Keratinocyte (primary cell): ENCODE measurements around the gene ERBB2. TPM values are rescaled to one million over a fixed set of nuclear protein-coding genes. Genes with fewer than 3 reads are reported as not detected.

ENCODE experiments used
- DNase-seq: peaks from one replicate; pipeline ENCODE4 v3.0.0-alpha.2; 2011; ENCODE audit warnings: low read depth, missing footprints, low spot score
- FAIRE-seq: peaks from 2 replicates; lab custom pipeline; 2011; peaks lifted over from hg19 to GRCh38; lab: Jason Lieb, UNC
- H2AFZ ChIP-seq: 2 replicates; pipeline ENCODE4 v1.6.0; 2012; ENCODE audit warnings: low read length, control low read depth, inconsistent platforms; ENCODE audit not compliant: control insufficient read depth
- H3K27ac ChIP-seq: 2 replicates; pipeline ENCODE4 v1.5.1; 2011; ENCODE audit warnings: low read length; ENCODE audit not compliant: control insufficient read depth, insufficient read depth
- H3K27me3 ChIP-seq: 3 replicates; pipeline ENCODE4 v1.6.0; 2011; ENCODE audit warnings: low read length; ENCODE audit not compliant: control insufficient read depth, insufficient read depth; ENCODE audit errors: extremely low read depth
- H3K36me3 ChIP-seq, 2 experiments: 2 replicates in 1 of 2; 3 replicates in 1 of 2; pipeline ENCODE4 v1.5.1; 2011; ENCODE audit warnings: low read length in 2 of 2, mild to moderate bottlenecking in 1 of 2; ENCODE audit not compliant: control insufficient read depth in 2 of 2, insufficient read depth in 2 of 2; ENCODE audit errors: extremely low read depth in 1 of 2
- H3K4me1 ChIP-seq: 3 replicates; pipeline ENCODE4 v1.5.1; 2011; ENCODE audit warnings: low read length; ENCODE audit not compliant: control insufficient read depth, insufficient read depth; ENCODE audit errors: extremely low read depth
- H3K4me2 ChIP-seq: 3 replicates; pipeline ENCODE4 v1.6.0; 2011; ENCODE audit warnings: low read depth, low read length; ENCODE audit not compliant: control insufficient read depth, insufficient read depth; ENCODE audit errors: extremely low read depth
- H3K4me3 ChIP-seq, 3 experiments: fragments of 200-600 bp in 1 of 3; sonication (generic) in 1 of 3; 2 replicates in 2 of 3; 3 replicates in 1 of 3; pipeline ENCODE4 v1.5.1; 2011 to 2016; ENCODE audit warnings: low read length in 3 of 3, mild to moderate bottlenecking in 3 of 3, control low read depth in 2 of 3, inconsistent platforms in 1 of 3, low read depth in 1 of 3, mixed read lengths in 1 of 3, mixed run types in 1 of 3, moderate library complexity in 1 of 3; ENCODE audit not compliant: control insufficient read depth in 2 of 3, insufficient read depth in 2 of 3; ENCODE audit errors: extremely low read depth in 1 of 3
- H3K79me2 ChIP-seq: 2 replicates; pipeline ENCODE4 v1.6.0; 2012; ENCODE audit warnings: low read length; ENCODE audit not compliant: control insufficient read depth, insufficient read depth
- H3K9ac ChIP-seq: 3 replicates; pipeline ENCODE4 v1.6.0; 2011; ENCODE audit warnings: low read length; ENCODE audit not compliant: control insufficient read depth, insufficient read depth; ENCODE audit errors: extremely low read depth
- H3K9me1 ChIP-seq: 3 replicates; pipeline ENCODE4 v1.6.0; 2011; ENCODE audit warnings: low read length; ENCODE audit not compliant: control insufficient read depth, insufficient read depth; ENCODE audit errors: extremely low read depth
- H3K9me3 ChIP-seq: 2 replicates; pipeline ENCODE4 v1.5.1; 2012; ENCODE audit warnings: low read depth, low read length; ENCODE audit not compliant: control insufficient read depth
- H4K20me1 ChIP-seq: 3 replicates; pipeline ENCODE4 v1.6.0; 2011; ENCODE audit warnings: low read length; ENCODE audit not compliant: control insufficient read depth, insufficient read depth; ENCODE audit errors: extremely low read depth
- EZH2 ChIP-seq: IDR thresholded peaks from one replicate; pipeline ENCODE4 v1.6.1; 2012; ENCODE audit warnings: inconsistent platforms, mild to moderate bottlenecking, low read length, moderate library complexity
- dilution Hi-C: fragments of 300-500 bp; cut with MboI; formaldehyde crosslinking; loops from one replicate; pipeline ENCODE4 v1.7.0; 2020; ENCODE audit warnings: low sequenced_read_pairs; ENCODE audit not compliant: extremely low pct_ligation_motif_present
- polyA plus RNA-seq, 5 experiments: library from polyadenylated mRNA; depleted of rRNA in 3 of 5; stranded (reverse) in 3 of 5; stranded (forward) in 1 of 5; unstranded in 1 of 5; fragments of >200 nt; gene quantifications; 1 replicate in 1 of 5; 2 replicates in 3 of 5; 3 replicates in 1 of 5; pipeline versions ENCODE4 v1.2.1 to v1.2.3, GENCODE V29; 2011 to 2012; ENCODE audit warnings: missing spikeins in 2 of 5, low read depth in 1 of 5, low replicate concordance in 1 of 5
- TF ChIP-seq, protein P1 (sequence below), 3 experiments: IDR thresholded peaks in 1 of 3; conservative IDR thresholded peaks in 1 of 3; optimal IDR thresholded peaks in 1 of 3; 2 replicates in 2 of 3; 3 replicates in 1 of 3; pipeline versions ENCODE3 to v1.5.1; 2011; ENCODE audit warnings: low read length in 3 of 3, mild to moderate bottlenecking in 3 of 3, moderate library complexity in 2 of 3, control low read depth in 1 of 3, inconsistent platforms in 1 of 3; ENCODE audit not compliant: insufficient read depth in 2 of 3; ENCODE audit errors: extremely low read depth in 1 of 3

Gene ERBB2
- polyA plus RNA-seq, 1 donor (not counting 4 experiments of a cell fraction or from before 2014, with no cell fraction given): 21.4 TPM

DNA sequence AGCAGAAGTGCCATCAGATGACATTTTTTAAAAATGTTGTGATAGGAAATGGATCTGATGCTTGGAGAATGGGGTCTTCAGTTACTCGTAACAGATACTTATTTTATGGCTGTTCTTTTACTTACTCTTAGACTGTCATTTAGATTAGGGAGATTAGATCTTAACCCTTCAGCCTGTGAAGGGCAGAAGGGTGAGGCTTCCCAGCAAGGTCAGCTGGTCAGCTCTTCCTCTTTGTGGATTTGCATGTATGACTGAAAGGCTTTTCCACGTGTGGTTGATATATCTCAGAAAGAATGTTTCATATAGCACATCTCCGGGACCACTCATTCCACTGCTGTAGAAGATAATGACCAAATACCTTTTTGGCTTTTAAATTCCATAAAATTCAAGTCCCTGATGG is 65.3 kb downstream of the ERBB2 start:
- H4K20me1 ChIP-seq: peaks cover 3% of the 10 kb centered on the region
- no peaks in the 10 kb centered on the region for H3K9me1 ChIP-seq
- no peaks in the 10 kb centered on the region for H3K36me3 ChIP-seq
- H2AFZ ChIP-seq: no peak overlapping the region
- no peak overlapping the region for H3K4me3 ChIP-seq
- dilution Hi-C loops: no loop called here
- no peaks in the 10 kb centered on the region for H3K79me2 ChIP-seq
- H3K9ac ChIP-seq: no peak overlapping the region
- H3K9me3 ChIP-seq: peaks cover 14% of the 10 kb centered on the region
- DNase-seq (no peak), FAIRE-seq (no peak)
- H3K27me3 ChIP-seq: peaks cover 76% of the 10 kb centered on the region
- H3K4me1 ChIP-seq: peaks cover 16% of the 10 kb centered on the region
- no peak overlapping the region for H3K27ac ChIP-seq
- TF ChIP-seq, protein P1, sequence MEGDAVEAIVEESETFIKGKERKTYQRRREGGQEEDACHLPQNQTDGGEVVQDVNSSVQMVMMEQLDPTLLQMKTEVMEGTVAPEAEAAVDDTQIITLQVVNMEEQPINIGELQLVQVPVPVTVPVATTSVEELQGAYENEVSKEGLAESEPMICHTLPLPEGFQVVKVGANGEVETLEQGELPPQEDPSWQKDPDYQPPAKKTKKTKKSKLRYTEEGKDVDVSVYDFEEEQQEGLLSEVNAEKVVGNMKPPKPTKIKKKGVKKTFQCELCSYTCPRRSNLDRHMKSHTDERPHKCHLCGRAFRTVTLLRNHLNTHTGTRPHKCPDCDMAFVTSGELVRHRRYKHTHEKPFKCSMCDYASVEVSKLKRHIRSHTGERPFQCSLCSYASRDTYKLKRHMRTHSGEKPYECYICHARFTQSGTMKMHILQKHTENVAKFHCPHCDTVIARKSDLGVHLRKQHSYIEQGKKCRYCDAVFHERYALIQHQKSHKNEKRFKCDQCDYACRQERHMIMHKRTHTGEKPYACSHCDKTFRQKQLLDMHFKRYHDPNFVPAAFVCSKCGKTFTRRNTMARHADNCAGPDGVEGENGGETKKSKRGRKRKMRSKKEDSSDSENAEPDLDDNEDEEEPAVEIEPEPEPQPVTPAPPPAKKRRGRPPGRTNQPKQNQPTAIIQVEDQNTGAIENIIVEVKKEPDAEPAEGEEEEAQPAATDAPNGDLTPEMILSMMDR (optimal IDR thresholded peaks at IDR 0.05 in 1 of 3, IDR thresholded peaks at IDR 0.05 in 1 of 3, conservative IDR thresholded peaks at IDR 0.05 in 1 of 3; ENCODE audit: extremely low read depth in 1 of 3, insufficient read depth in 2 of 3, low read length in 3 of 3): no peak
- no peak for TF ChIP-seq EZH2
- no peak overlapping the region for H3K4me2 ChIP-seq

DNA sequence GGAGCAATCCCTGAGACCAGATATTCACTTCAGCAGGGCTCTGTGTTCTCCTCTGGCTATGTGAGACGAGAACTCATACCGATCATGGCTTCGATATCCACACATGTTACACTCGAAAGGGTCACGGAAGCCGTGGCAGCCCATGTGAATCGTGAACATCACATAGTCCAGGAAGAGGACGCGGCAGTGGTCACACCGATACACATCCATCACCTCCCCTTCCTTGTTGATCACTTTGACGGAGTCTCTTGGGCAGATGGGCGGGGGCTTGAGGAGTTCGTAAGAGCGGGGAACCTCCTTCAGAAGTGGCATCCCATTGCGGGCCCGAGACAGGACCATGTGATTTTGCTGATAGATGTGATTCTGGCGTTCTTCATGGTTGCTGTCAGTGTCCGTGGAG is 65.9 kb downstream of the ERBB2 start:
- FAIRE-seq: no peak
- Histone ChIP-seq H3K9ac (no peak overlapping the region), H3K9me1 (no peaks in the 10 kb centered on the region), H4K20me1 (peaks cover 3% of the 10 kb centered on the region), H3K4me2 (no peak overlapping the region), H3K27ac (no peak overlapping the region), H3K4me1 (peaks cover 22% of the 10 kb centered on the region), H2AFZ (no peak overlapping the region), H3K27me3 (peaks cover 71% of the 10 kb centered on the region), H3K79me2 (no peaks in the 10 kb centered on the region), H3K9me3 (peaks cover 14% of the 10 kb centered on the region), H3K4me3 (no peak overlapping the region), H3K36me3 (no peaks in the 10 kb centered on the region)
- no peak for DNase-seq
- dilution Hi-C loops: no loop called here
- no peak for TF ChIP-seq EZH2

DNA sequence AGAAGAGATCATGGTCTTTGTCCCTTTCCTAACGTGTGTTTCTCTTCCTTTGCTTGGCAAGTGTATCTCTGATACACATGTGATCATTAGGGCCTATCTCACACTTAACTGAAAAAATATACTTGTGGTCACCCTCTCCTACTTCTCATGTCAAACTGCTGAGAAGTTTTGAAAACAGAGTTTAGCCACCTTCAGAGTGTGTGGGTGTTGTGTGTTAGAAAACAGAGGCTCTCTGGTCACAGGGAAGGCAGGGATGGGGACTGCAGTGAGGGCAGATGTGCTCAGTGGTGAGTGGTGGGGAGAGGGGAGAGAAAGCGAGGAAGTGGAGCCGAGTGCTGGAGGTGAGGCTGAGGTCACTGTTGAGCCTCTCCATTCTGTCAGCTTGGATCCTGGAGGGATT is 67.3 kb downstream of the ERBB2 start:
- Histone ChIP-seq H3K4me1 (peaks cover 26% of the 10 kb centered on the region), H3K27ac (no peak overlapping the region), H3K4me3 (no peak overlapping the region), H4K20me1 (peaks cover 3% of the 10 kb centered on the region), H3K9me3 (peaks cover 14% of the 10 kb centered on the region), H2AFZ (no peak overlapping the region), H3K27me3 (peaks cover 73% of the 10 kb centered on the region), H3K4me2 (no peak overlapping the region), H3K36me3 (no peaks in the 10 kb centered on the region), H3K9ac (no peak overlapping the region), H3K79me2 (no peaks in the 10 kb centered on the region), H3K9me1 (no peaks in the 10 kb centered on the region)
- no peak for TF ChIP-seq EZH2
- TF ChIP-seq, protein P1 (optimal IDR thresholded peaks at IDR 0.05 in 1 of 3, IDR thresholded peaks at IDR 0.05 in 1 of 3, conservative IDR thresholded peaks at IDR 0.05 in 1 of 3; ENCODE audit: extremely low read depth in 1 of 3, insufficient read depth in 2 of 3, low read length in 3 of 3): no peak
- DNase-seq (no peak), FAIRE-seq (no peak)
- dilution Hi-C loops: no loop called here
